Aorta (tissue), 5 donors: Measurements from ENCODE around the gene SLIT3. TPM values are rescaled to one million over a fixed set of nuclear protein-coding genes. Genes with fewer than 3 reads are reported as not detected.

Source experiments
- ATAC-seq: fragments of 200-7000 bp; cut with Tn5 transposase; one replicate; pipeline ENCODE4 v1.9.1; 2022; ENCODE audit warnings: moderate library complexity; ENCODE audit not compliant: low FRiP score
- DNase-seq, 2 donors: peaks; one replicate each; pipeline ENCODE4 v3.0.0-alpha.2; 2020
- H3K27ac ChIP-seq, 2 donors: one replicate each; pipeline ENCODE4 v1.5.1; 2013; ENCODE audit warnings: low read length in 2 of 2, mild to moderate bottlenecking in 2 of 2, moderate library complexity in 2 of 2, control low read depth in 1 of 2, inconsistent platforms in 1 of 2, low read depth in 1 of 2
- H3K27me3 ChIP-seq, 2 donors: one replicate each; pipeline ENCODE4 v1.6.1; 2013; ENCODE audit warnings: control low read depth in 1 of 2, low read length in 1 of 2, mild to moderate bottlenecking in 1 of 2, moderate library complexity in 1 of 2; ENCODE audit not compliant: insufficient read depth in 2 of 2, control insufficient read depth in 1 of 2
- H3K36me3 ChIP-seq, 2 donors: one replicate each; pipeline ENCODE4 v1.6.1; 2013; ENCODE audit warnings: control low read depth in 1 of 2, low read length in 1 of 2, mild to moderate bottlenecking in 1 of 2; ENCODE audit not compliant: insufficient read depth in 2 of 2, control insufficient read depth in 1 of 2
- H3K4me1 ChIP-seq, 2 donors: one replicate each; pipeline ENCODE4 v1.6.1; 2013; ENCODE audit warnings: low read length in 2 of 2, control low read depth in 1 of 2, mild to moderate bottlenecking in 1 of 2, moderate library complexity in 1 of 2; ENCODE audit not compliant: insufficient read depth in 2 of 2, control insufficient read depth in 1 of 2
- H3K4me3 ChIP-seq, 2 donors: one replicate each; pipeline ENCODE4 v1.5.1; 2013; ENCODE audit warnings: low read length in 2 of 2, control low read depth in 1 of 2, mild to moderate bottlenecking in 1 of 2
- H3K9me3 ChIP-seq: one replicate; pipeline ENCODE4 v1.6.1; 2013; ENCODE audit warnings: mild to moderate bottlenecking, low read length; ENCODE audit not compliant: control insufficient read depth
- WGBS, 2 donors: extraction: QIAGEN DNeasy Blood & Tissue Kit; methylation state at CpG; one replicate each; pipeline ENCODE4 v1.1.7; 2013; 5-methylcytosine and 5-hydroxymethylcytosine counted together
- intact Hi-C, 2 donors: fragments of 100-400 bp; cut with DNase I; formaldehyde crosslinking; loops; one replicate each; pipeline versions ENCODE4 v1.14.2 to v1.15.0; 2022
- polyA plus RNA-seq, 2 donors: library from polyadenylated mRNA; stranded (reverse); fragments of 200-250 nt; gene quantifications; one replicate each; pipeline ENCODE4 v1.2.3, GENCODE V29; 2013
- total RNA-seq, 2 donors: library from RNA; stranded (reverse); fragmentation: NEBNext Ultra II Directional; extraction: Animal tissue kit (Norgen Biotek cat#: 25700); gene quantifications; one replicate each; pipeline ENCODE4 v1.2.1, GENCODE V29; 2021
- donor health status: healthy with polysubstance abuse.
- donor health status: Bipolar disorder and iron deficiency.
- donor health status: DM: no; HTN: no; CAD: no.
- donor health status: DM: no; HTN: no; CAD: no.
- donor health status: DM: yes; HTN: yes; CAD: no.

Gene SLIT3
- total and polyA plus RNA-seq, 4 donors = 8.6 to 108 (median 77.0) TPM

DNA sequence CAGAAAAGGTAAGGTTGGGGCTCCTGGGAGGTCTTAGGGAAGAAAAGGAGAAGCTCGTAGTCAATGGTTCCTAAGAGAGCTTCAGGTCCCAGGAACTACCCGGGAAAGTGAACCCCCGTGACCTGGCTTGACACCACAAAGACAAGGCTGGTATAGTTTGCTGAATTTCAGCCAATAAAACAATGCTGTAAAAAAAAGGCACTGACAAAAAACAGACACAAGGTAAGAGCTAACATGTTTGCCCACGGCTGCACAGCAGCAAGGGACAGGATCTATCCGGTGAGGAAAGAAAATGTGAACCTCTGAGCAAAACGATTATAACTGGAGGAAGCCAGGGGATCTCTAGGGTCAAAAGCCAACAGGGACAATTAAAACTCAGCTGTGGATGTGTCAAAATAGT is 17.1 kb downstream of the SLIT3 start:
- no peaks in the 10 kb centered on the region for H3K27me3 ChIP-seq
- no peak overlapping the region for H3K4me3 ChIP-seq
- no peak overlapping the region for H3K27ac ChIP-seq
- ATAC-seq = no peak
- H3K4me1 ChIP-seq = peaks cover 0 to 3% of the 10 kb centered on the region in 2 donors
- no peak for DNase-seq
- 79 to 84% methylated on average over 6 of the region's 6 CpGs for WGBS, 2 donors
- no peaks in the 10 kb centered on the region for H3K36me3 ChIP-seq
- no peaks in the 10 kb centered on the region for H3K9me3 ChIP-seq
- intact Hi-C loops = loop anchor here in 1 of 2 donors (10.0 kb wide), 1 partner anchor 79 kb away; no protein-coding TSS in a partner anchor

DNA sequence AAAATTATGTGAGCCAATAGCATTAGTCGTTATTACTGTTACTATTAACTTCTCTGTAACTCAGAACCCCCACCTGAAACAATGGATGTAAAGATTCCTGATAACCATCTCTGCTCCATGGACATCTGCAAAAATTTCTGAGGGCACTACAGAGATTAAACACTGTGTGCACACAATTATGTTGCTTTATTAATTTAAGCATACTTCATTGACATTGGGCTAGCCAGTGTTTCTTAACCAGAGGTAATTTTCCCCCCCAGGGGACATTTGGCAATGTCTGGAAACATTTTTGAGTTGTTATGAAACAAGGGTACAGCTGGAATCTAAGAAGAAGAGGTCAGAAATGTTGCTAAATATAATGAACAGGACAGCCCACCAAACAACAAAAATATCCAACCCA is 19.3 kb downstream of the SLIT3 start:
- 87 to 92% methylated on average over 1 of the region's 1 CpG for WGBS, 2 donors
- Histone ChIP-seq H3K27me3 (no peaks in the 10 kb centered on the region), H3K36me3 (no peaks in the 10 kb centered on the region), H3K9me3 (no peaks in the 10 kb centered on the region), H3K4me3 (no peak overlapping the region), H3K27ac (no peak overlapping the region), H3K4me1 (peaks cover 0 to 3% of the 10 kb centered on the region in 2 donors)
- intact Hi-C loops = loop anchor here in 1 of 2 donors (10.0 kb wide), 1 partner anchor 77 kb away; no protein-coding TSS in a partner anchor
- DNase-seq (no peak), ATAC-seq (no peak)

DNA sequence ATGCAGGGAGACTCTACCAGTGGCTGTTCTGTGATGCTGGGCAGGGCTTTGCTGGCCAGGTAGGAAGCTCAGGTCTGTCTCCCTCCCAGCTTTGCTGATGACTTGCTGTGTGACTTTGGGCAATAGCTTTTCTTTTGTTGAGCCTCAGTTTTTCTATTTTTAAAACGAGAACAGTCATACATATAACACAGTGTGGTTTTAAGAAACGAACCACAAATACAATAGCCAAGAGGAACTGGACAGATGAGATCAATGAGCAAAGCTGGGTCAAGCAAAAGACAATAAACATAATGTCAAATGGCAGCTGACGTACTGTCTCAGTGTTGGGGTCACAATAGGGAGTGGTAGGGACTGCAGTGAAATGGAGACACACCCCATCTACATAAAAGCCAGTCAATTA is 20.2 kb downstream of the SLIT3 start:
- ATAC-seq = no peak
- WGBS, 2 donors = 66 to 67% methylated on average over 3 of the region's 3 CpGs
- Histone ChIP-seq H3K36me3 (no peaks in the 10 kb centered on the region), H3K27ac (no peak overlapping the region), H3K27me3 (no peaks in the 10 kb centered on the region), H3K4me3 (no peak overlapping the region), H3K9me3 (no peaks in the 10 kb centered on the region), H3K4me1 (peaks cover 0 to 3% of the 10 kb centered on the region in 2 donors)
- DNase-seq = no peak
- intact Hi-C loops = loop anchor here in 1 of 2 donors (10.0 kb wide), 1 partner anchor 76 kb away; no protein-coding TSS in a partner anchor

DNA sequence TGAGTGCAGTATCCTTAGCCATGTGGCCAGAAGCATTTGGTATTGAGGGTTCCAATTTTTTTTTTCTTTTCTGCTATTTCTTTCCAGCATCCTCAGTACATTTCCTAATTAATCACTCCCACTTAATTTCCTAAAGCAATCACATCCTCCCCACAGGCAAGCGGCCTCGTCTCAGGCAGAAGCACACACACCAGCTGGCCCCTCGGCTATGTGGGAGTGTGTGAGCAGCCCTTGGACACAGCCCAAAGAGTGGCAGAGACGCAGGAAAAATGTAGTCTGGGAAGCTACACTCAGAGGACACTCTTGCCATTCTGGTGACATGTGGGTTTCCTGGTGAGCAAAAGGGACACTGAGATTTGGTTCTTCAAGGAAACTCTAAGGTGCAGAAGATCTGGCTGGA is 20.7 kb downstream of the SLIT3 start:
- intact Hi-C loops = loop anchor here in 1 of 2 donors (10.0 kb wide), 1 partner anchor 75 kb away; no protein-coding TSS in a partner anchor
- ATAC-seq = no peak
- H3K4me3 ChIP-seq = no peak overlapping the region
- DNase-seq = no peak
- no peak overlapping the region for H3K27ac ChIP-seq
- H3K4me1 ChIP-seq = peaks cover 0 to 3% of the 10 kb centered on the region in 2 donors
- 20 to 25% methylated on average over 4 of the region's 4 CpGs for WGBS, 2 donors
- H3K9me3 ChIP-seq = no peaks in the 10 kb centered on the region
- no peaks in the 10 kb centered on the region for H3K36me3 ChIP-seq
- H3K27me3 ChIP-seq = no peaks in the 10 kb centered on the region

DNA sequence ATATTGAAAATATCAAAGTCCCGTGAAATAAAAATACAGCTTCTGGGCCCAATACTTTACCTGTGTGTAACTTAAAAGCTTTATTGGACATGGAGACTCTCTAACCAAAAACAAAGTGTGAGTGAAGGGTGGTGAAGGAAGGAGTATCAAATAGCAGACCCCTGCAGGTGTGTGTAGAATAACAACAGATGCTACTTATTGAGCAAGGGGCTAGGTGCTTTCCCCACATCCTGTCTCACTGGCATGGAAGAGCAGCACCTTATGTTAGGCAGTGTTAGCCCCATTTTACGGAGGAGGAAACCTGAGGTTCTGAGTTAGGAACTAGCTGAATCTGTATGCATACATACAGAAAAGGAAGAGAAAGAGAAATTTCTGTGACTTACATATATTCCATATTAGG is 21.8 kb downstream of the SLIT3 start:
- intact Hi-C loops = no loop called here
- Histone ChIP-seq H3K4me1 (peaks cover 0 to 2% of the 10 kb centered on the region in 2 donors), H3K9me3 (no peaks in the 10 kb centered on the region), H3K27ac (no peak overlapping the region), H3K36me3 (no peaks in the 10 kb centered on the region), H3K27me3 (no peaks in the 10 kb centered on the region), H3K4me3 (no peak overlapping the region)
- WGBS, 2 donors = 98 to 99% methylated on average over 2 of the region's 2 CpGs
- ATAC-seq = no peak
- DNase-seq = no peak

DNA sequence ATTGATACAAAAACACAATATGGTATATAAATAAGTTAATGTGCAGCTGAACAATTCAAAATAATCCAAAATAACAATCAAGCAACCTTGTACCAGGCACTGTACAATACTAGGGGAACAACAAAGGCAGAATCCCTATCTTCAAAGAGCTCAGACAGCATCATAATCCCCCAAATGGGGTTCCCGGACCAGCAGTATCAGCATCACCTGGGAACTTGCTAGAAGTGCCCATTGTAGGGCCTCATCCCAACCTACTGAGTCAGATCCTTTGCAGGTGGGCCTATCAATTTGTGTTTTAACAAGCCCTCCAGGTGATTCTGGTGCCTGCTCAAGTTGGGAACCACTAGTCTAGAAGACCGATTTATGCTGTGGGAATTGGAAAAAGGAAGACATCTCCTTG is 27.1 kb downstream of the SLIT3 start:
- no peak for DNase-seq
- H3K9me3 ChIP-seq = no peaks in the 10 kb centered on the region
- no peak for ATAC-seq
- H3K36me3 ChIP-seq = no peaks in the 10 kb centered on the region
- intact Hi-C loops = no loop called here
- WGBS, 2 donors = 97 to 98% methylated on average over 2 of the region's 2 CpGs
- no peak overlapping the region for H3K4me3 ChIP-seq
- no peaks in the 10 kb centered on the region for H3K27me3 ChIP-seq
- no peaks in the 10 kb centered on the region for H3K4me1 ChIP-seq
- no peak overlapping the region for H3K27ac ChIP-seq

DNA sequence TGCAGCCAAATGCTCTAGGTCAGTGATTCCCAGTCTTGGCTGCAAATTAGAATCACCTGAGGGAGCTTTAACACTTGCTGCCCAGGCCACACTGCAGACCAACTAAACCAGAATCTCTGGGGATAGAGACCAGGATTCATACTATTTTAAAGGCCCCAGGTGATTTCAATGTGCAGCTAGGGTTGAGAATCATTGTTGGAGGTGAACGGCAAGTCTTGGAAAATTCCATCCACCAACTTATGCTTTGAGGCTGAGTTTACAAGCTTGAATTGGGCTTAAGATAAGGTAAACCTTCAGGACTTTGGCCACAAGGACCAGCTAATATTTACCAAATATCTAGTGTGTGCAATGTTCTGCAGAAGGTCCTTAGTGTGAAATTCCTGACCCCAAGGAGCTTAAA is 27.5 kb downstream of the SLIT3 start:
- Histone ChIP-seq H3K27me3 (no peaks in the 10 kb centered on the region), H3K4me1 (no peaks in the 10 kb centered on the region), H3K36me3 (no peaks in the 10 kb centered on the region), H3K9me3 (no peaks in the 10 kb centered on the region), H3K4me3 (no peak overlapping the region), H3K27ac (no peak overlapping the region)
- DNase-seq (no peak), ATAC-seq (no peak)
- 92 to 93% methylated on average over 1 of the region's 1 CpG for WGBS, 2 donors
- intact Hi-C loops = no loop called here

DNA sequence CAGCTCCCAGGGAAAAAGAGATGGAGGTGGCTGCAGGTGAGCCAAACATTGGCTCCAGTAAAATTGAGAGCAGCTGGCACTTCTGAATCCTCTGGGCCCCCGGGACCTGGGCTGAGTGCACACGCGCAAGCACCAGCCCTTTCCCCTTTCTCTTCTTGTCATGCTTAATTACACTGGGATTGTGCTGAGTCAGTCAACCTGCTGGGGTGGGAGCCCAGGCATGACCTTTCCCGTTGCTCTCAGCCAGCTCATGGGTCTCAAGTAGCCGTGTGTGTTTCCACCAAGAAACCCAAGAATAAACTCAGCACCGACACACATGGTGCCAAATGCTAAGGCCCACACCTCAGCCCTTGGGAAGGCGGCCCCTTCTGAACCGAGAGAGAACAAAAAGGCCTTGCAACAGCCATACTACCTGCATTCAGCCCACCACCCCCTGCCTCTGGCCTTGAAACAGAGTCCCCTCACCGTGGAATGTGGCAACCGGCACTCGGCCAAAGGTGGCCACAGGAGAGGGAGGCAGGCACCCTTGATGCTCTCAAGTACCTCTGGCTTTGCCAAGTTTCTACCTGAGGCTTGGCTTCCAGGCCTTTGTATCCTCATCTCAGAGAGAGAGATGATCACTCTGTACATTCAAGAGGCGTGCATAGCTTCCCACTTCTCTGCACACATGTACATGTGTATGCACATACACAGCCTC is 28.1 kb downstream of the SLIT3 start:
- 79 to 85% methylated on average over 12 of the region's 12 CpGs for WGBS, 2 donors
- DNase-seq = no peak
- intact Hi-C loops = no loop called here

DNA sequence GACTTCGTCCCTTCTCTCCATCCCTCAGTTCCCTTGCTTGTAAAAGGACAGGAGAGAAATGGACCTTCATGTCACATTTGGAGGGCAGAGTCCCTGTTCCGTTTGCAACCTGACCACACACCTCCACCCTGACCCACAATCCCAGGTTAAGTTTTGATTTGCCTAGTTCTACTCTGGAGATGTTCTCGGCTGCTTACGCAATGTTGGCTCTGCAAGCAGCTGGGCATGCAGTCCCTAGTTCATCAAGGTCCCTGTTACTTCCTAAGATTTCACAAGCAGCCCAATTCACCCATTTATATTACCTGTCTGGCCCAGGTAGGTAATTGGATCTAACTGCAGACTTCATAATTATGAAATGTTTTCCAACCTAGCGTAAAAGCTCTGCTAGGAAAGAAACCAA is 28.8 kb downstream of the SLIT3 start:
- no peaks in the 10 kb centered on the region for H3K27me3 ChIP-seq
- H3K27ac ChIP-seq = no peak overlapping the region
- intact Hi-C loops = no loop called here
- H3K4me3 ChIP-seq = no peak overlapping the region
- ATAC-seq (no peak), DNase-seq (no peak)
- WGBS, 2 donors = 95 to 96% methylated on average over 5 of the region's 5 CpGs
- no peaks in the 10 kb centered on the region for H3K4me1 ChIP-seq
- H3K36me3 ChIP-seq = no peaks in the 10 kb centered on the region
- H3K9me3 ChIP-seq = no peaks in the 10 kb centered on the region

More for the DNA sequence above, 28.1 kb downstream of the SLIT3 start:
- Histone ChIP-seq H3K27ac (no peak overlapping the region), H3K9me3 (no peaks in the 10 kb centered on the region), H3K4me3 (no peak overlapping the region), H3K36me3 (no peaks in the 10 kb centered on the region), H3K27me3 (no peaks in the 10 kb centered on the region), H3K4me1 (no peaks in the 10 kb centered on the region)
- no peak for ATAC-seq
